ENCODE results near the gene NRROS. TPM values are rescaled to one million over a fixed set of nuclear protein-coding genes. Genes with fewer than 3 reads are reported as not detected.

Gene NRROS
- total RNA-seq, 1 donor from 2014 or later, result 20.7 TPM

GRCh38 chr3:196620161-196620604, 19.3 kb upstream of the NRROS start:
- Histone ChIP-seq H3K9me3 (no peaks in the 10 kb centered on the region), H3K27me3 (ENCODE audit: low read depth) (no peaks in the 10 kb centered on the region), H3K4me3 (no peak overlapping the region), H3K27ac (peak overlapping the region; percentile 74), H3K4me1 (peaks cover 51% of the 10 kb centered on the region), H3K36me3 (no peaks in the 10 kb centered on the region)
- ATAC-seq, result peak; percentile 52 to 70
- no peak for TF ChIP-seq CTCF (IDR thresholded peaks at IDR 0.05)
- intact Hi-C loops (cut with DNase I), result no loop called here
- DNase-seq, result peak; percentile 70

- no peaks in the 10 kb centered on the region for H3K27me3 ChIP-seq (ENCODE audit: low read depth)
- peak overlapping the region; percentile 74 for H3K27ac ChIP-seq
- DNase-seq (no peak), ATAC-seq (no peak)
- no peak for TF ChIP-seq CTCF (IDR thresholded peaks at IDR 0.05)
- H3K4me1 ChIP-seq, result peaks cover 51% of the 10 kb centered on the region
- intact Hi-C loops (cut with DNase I), result no loop called here
- H3K4me3 ChIP-seq, result no peak overlapping the region
- H3K9me3 ChIP-seq, result no peaks in the 10 kb centered on the region
- H3K36me3 ChIP-seq, result no peaks in the 10 kb centered on the region
Observed at GRCh38 chr3:196620684-196621083, 18.8 kb upstream of the NRROS start.

- Histone ChIP-seq H3K27ac (no peak overlapping the region), H3K4me1 (peaks cover 51% of the 10 kb centered on the region), H3K4me3 (no peak overlapping the region), H3K9me3 (no peaks in the 10 kb centered on the region), H3K27me3 (ENCODE audit: low read depth) (no peaks in the 10 kb centered on the region), H3K36me3 (no peaks in the 10 kb centered on the region)
- intact Hi-C loops (cut with DNase I), result no loop called here
- DNase-seq (no peak), ATAC-seq (peak in 1 of 2 donors; percentile 21)
- no peak for TF ChIP-seq CTCF (IDR thresholded peaks at IDR 0.05)
Observed at GRCh38 chr3:196621611-196622010, 17.9 kb upstream of the NRROS start.

GRCh38 chr3:196624067-196624790, 15.3 kb upstream of the NRROS start:
- no peaks in the 10 kb centered on the region for H3K27me3 ChIP-seq (ENCODE audit: low read depth)
- DNase-seq (no peak), ATAC-seq (peak; percentile 76 to 85)
- no peak for TF ChIP-seq CTCF (IDR thresholded peaks at IDR 0.05)
- peak overlapping the region; percentile 77 for H3K27ac ChIP-seq
- no peak overlapping the region for H3K4me3 ChIP-seq
- intact Hi-C loops (cut with DNase I), result no loop called here
- no peaks in the 10 kb centered on the region for H3K9me3 ChIP-seq
- H3K36me3 ChIP-seq, result no peaks in the 10 kb centered on the region
- H3K4me1 ChIP-seq, result peaks cover 38% of the 10 kb centered on the region

- ATAC-seq (peak; percentile 72 to 79), DNase-seq (peak; percentile 75)
- H3K9me3 ChIP-seq, result no peaks in the 10 kb centered on the region
- peaks cover 35% of the 10 kb centered on the region for H3K4me1 ChIP-seq
- no peaks in the 10 kb centered on the region for H3K36me3 ChIP-seq
- no peak for TF ChIP-seq CTCF (IDR thresholded peaks at IDR 0.05)
- H3K27me3 ChIP-seq (ENCODE audit: low read depth), result no peaks in the 10 kb centered on the region
- H3K4me3 ChIP-seq, result no peak overlapping the region
- intact Hi-C loops (cut with DNase I), result no loop called here
- peak overlapping the region; percentile 77 for H3K27ac ChIP-seq
Observed at GRCh38 chr3:196624907-196625306, 14.6 kb upstream of the NRROS start.

Measured in lower lobe of right lung (tissue), 2 donors.